ENCODE measurements around the gene C19orf38. TPM values are rescaled to one million over a fixed set of nuclear protein-coding genes. Genes with fewer than 3 reads are reported as not detected.

The C19orf38 gene
- polyA plus RNA-seq, 1 donor from 2014 or later = not detected

- TF ChIP-seq MXI1 (conservative IDR thresholded peaks at IDR 0.05; ENCODE audit: poor library complexity, severe bottlenecking) (no peak), POLR2AphosphoS5 (IDR thresholded peaks at IDR 0.05) (no peak), RAD21 (conservative IDR thresholded peaks at IDR 0.05) (no peak), CTCF (IDR thresholded peaks at IDR 0.05; ENCODE audit: poor library complexity, severe bottlenecking) (no peak), EZH2 (IDR thresholded peaks at IDR 0.05; ENCODE audit: borderline replicate concordance, insufficient read depth, low read length, poor library complexity, severe bottlenecking) (no peak), REST (IDR thresholded peaks at IDR 0.05; ENCODE audit: borderline replicate concordance) (no peak), TAF1 (IDR thresholded peaks at IDR 0.05; ENCODE audit: low read depth) (no peak)
Measured at GRCh38 chr19:10846500-10847202, 1.6 kb upstream of the C19orf38 start.

GRCh38 chr19:10850631-10851030 is 2.4 kb downstream of the C19orf38 start:
- Histone ChIP-seq H3K27me3 (ENCODE audit: insufficient read depth, low read depth, low read length) (no peaks in the 10 kb centered on the region), H3K4me2 (ENCODE audit: low read length) (no peak overlapping the region), H3K4me3 (ENCODE audit: low read length) (no peak overlapping the region), H3K27ac (ENCODE audit: low read length) (no peak overlapping the region), H4K20me1 (ENCODE audit: insufficient read depth) (no peaks in the 10 kb centered on the region), H3F3A (ENCODE audit: insufficient read depth, low read length, poor library complexity, severe bottlenecking) (no peaks in the 10 kb centered on the region), H3K9ac (ENCODE audit: low read length) (no peak overlapping the region), H3K9me3 (ENCODE audit: low read length) (peaks cover 4% of the 10 kb centered on the region), H3K79me2 (replicated peaks; ENCODE audit: insufficient read depth, low read length) (no peaks in the 10 kb centered on the region), H3K9me2 (ENCODE audit: insufficient read depth, low read length) (no peaks in the 10 kb centered on the region), H2AFZ (ENCODE audit: low read depth, low read length) (no peak overlapping the region), H3K36me3 (ENCODE audit: insufficient read depth, low read length) (no peaks in the 10 kb centered on the region)
- TF ChIP-seq SMC3 (conservative IDR thresholded peaks at IDR 0.05; ENCODE audit: poor library complexity) (no peak), EZH2 (IDR thresholded peaks at IDR 0.05; ENCODE audit: borderline replicate concordance, insufficient read depth, low read length, poor library complexity, severe bottlenecking) (no peak), TAF1 (IDR thresholded peaks at IDR 0.05; ENCODE audit: low read depth) (no peak), EP300 (conservative IDR thresholded peaks at IDR 0.05; ENCODE audit: poor library complexity, severe bottlenecking) (no peak), POLR2AphosphoS5 (IDR thresholded peaks at IDR 0.05) (no peak), CTCF (IDR thresholded peaks at IDR 0.05; ENCODE audit: poor library complexity, severe bottlenecking) (no peak), MXI1 (conservative IDR thresholded peaks at IDR 0.05; ENCODE audit: poor library complexity, severe bottlenecking) (no peak), RAD21 (conservative IDR thresholded peaks at IDR 0.05) (no peak), REST (IDR thresholded peaks at IDR 0.05; ENCODE audit: borderline replicate concordance) (no peak)

More at GRCh38 chr19:10846500-10847202, 1.6 kb upstream of the C19orf38 start:
- Histone ChIP-seq H3F3A (ENCODE audit: insufficient read depth, low read length, poor library complexity, severe bottlenecking) (no peaks in the 10 kb centered on the region), H3K27me3 (ENCODE audit: insufficient read depth, low read depth, low read length) (no peaks in the 10 kb centered on the region), H4K20me1 (ENCODE audit: insufficient read depth) (no peaks in the 10 kb centered on the region), H3K27ac (ENCODE audit: low read length) (no peak overlapping the region), H3K4me2 (ENCODE audit: low read length) (no peak overlapping the region), H3K79me2 (replicated peaks; ENCODE audit: insufficient read depth, low read length) (no peaks in the 10 kb centered on the region), H3K9me3 (ENCODE audit: low read length) (peaks cover 4% of the 10 kb centered on the region), H3K9me2 (ENCODE audit: insufficient read depth, low read length) (no peaks in the 10 kb centered on the region), H3K36me3 (ENCODE audit: insufficient read depth, low read length) (no peaks in the 10 kb centered on the region), H3K4me3 (ENCODE audit: low read length) (no peak overlapping the region), H2AFZ (ENCODE audit: low read depth, low read length) (no peak overlapping the region), H3K9ac (ENCODE audit: low read length) (no peak overlapping the region)

All from neural cell (in vitro differentiated cells).